ENCODE results near the gene INTS6. TPM values are rescaled to one million over a fixed set of nuclear protein-coding genes. Genes with fewer than 3 reads are reported as not detected.

The INTS6 gene
- total RNA-seq, 4 donors from 2014 or later: 30.8 to 60.1 (median 45.5) TPM

GRCh38 chr13:51423766-51424165 lies 29.1 kb downstream of the INTS6 start:
- TF ChIP-seq EP300 (IDR thresholded peaks at IDR 0.05) (no peak), CTCF (IDR thresholded peaks at IDR 0.05) (no peak), POLR2A (IDR thresholded peaks at IDR 0.05) (no peak)
- Histone ChIP-seq H3K9me3 (no peaks in the 10 kb centered on the region), H3K27ac (no peak overlapping the region), H3K36me3 (peaks cover 0 to 15% (median 0%) of the 10 kb centered on the region in 3 donors), H3K27me3 (no peaks in the 10 kb centered on the region), H3K4me1 (peaks cover 0 to 40% (median 3%) of the 10 kb centered on the region in 4 donors), H3K4me3 (no peak overlapping the region)
- DNase-seq (ENCODE audit: low spot score in 2 of 2): no peak

GRCh38 chr13:51422484-51422883 lies 30.4 kb downstream of the INTS6 start:
- TF ChIP-seq POLR2A (IDR thresholded peaks at IDR 0.05) (no peak), CTCF (IDR thresholded peaks at IDR 0.05) (no peak), EP300 (IDR thresholded peaks at IDR 0.05) (no peak)
- H3K4me1 ChIP-seq: peaks cover 0 to 40% (median 3%) of the 10 kb centered on the region in 4 donors
- H3K27me3 ChIP-seq: no peaks in the 10 kb centered on the region
- no peak overlapping the region for H3K4me3 ChIP-seq
- H3K9me3 ChIP-seq: no peaks in the 10 kb centered on the region
- peaks cover 0 to 12% (median 0%) of the 10 kb centered on the region in 3 donors for H3K36me3 ChIP-seq
- 91 to 97% methylated on average over 1 of the region's 1 CpG for WGBS, 2 donors
- no peak for DNase-seq (ENCODE audit: low spot score in 2 of 2)
- H3K27ac ChIP-seq: no peak overlapping the region

GRCh38 chr13:51420681-51421490 lies 31.9 kb downstream of the INTS6 start:
- WGBS, 2 donors: 81% methylated on average over 6 of the region's 6 CpGs
- H3K27ac ChIP-seq: no peak overlapping the region
- TF ChIP-seq POLR2A (IDR thresholded peaks at IDR 0.05): no peak
- no peak for TF ChIP-seq CTCF (IDR thresholded peaks at IDR 0.05)
- TF ChIP-seq EP300 (IDR thresholded peaks at IDR 0.05): no peak

GRCh38 chr13:51419001-51419636 lies 33.7 kb downstream of the INTS6 start:
- TF ChIP-seq EP300 (IDR thresholded peaks at IDR 0.05): no peak
- no peak for TF ChIP-seq POLR2A (IDR thresholded peaks at IDR 0.05)
- no peak for TF ChIP-seq CTCF (IDR thresholded peaks at IDR 0.05)
- 87 to 90% methylated on average over 4 of the region's 4 CpGs for WGBS, 2 donors
- Histone ChIP-seq H3K27me3 (no peaks in the 10 kb centered on the region), H3K4me3 (no peak overlapping the region), H3K27ac (no peak overlapping the region), H3K36me3 (peaks cover 0 to 21% (median 0%) of the 10 kb centered on the region in 3 donors), H3K4me1 (peaks cover 0 to 9% (median 2%) of the 10 kb centered on the region in 4 donors), H3K9me3 (peaks cover 0 to 5% (median 0%) of the 10 kb centered on the region in 4 donors)
- DNase-seq (ENCODE audit: low spot score in 2 of 2): no peak

More at GRCh38 chr13:51420681-51421490, 31.9 kb downstream of the INTS6 start:
- peaks cover 0 to 16% (median 0%) of the 10 kb centered on the region in 3 donors for H3K36me3 ChIP-seq
- DNase-seq (ENCODE audit: low spot score in 2 of 2): no peak
- H3K9me3 ChIP-seq: no peaks in the 10 kb centered on the region
- no peak overlapping the region for H3K4me3 ChIP-seq
- no peaks in the 10 kb centered on the region for H3K27me3 ChIP-seq
- peaks cover 0 to 24% (median 2%) of the 10 kb centered on the region in 4 donors for H3K4me1 ChIP-seq

- 92 to 99% methylated on average over 4 of the region's 4 CpGs for WGBS, 2 donors
- DNase-seq (ENCODE audit: low spot score in 2 of 2): no peak
- no peaks in the 10 kb centered on the region for H3K27me3 ChIP-seq
- H3K36me3 ChIP-seq: peaks cover 0 to 21% (median 0%) of the 10 kb centered on the region in 3 donors
- TF ChIP-seq CTCF (IDR thresholded peaks at IDR 0.05) (no peak), POLR2A (IDR thresholded peaks at IDR 0.05) (no peak), EP300 (IDR thresholded peaks at IDR 0.05) (no peak)
- H3K27ac ChIP-seq: no peak overlapping the region
- H3K9me3 ChIP-seq: peaks cover 0 to 5% (median 0%) of the 10 kb centered on the region in 4 donors
- peaks cover 0 to 9% (median 2%) of the 10 kb centered on the region in 4 donors for H3K4me1 ChIP-seq
- no peak overlapping the region for H3K4me3 ChIP-seq
Observed at GRCh38 chr13:51417716-51418115, 35.1 kb downstream of the INTS6 start.
